ENCODE measurements around the gene APOE. TPM values are rescaled to one million over a fixed set of nuclear protein-coding genes. Genes with fewer than 3 reads are reported as not detected.
A peak's percentile ranks its signal among the peaks of the same experiment; 100 is the strongest.
"Not testable (repeated sequence)": the region's sequence is repeated elsewhere in the genome, so short reads cannot be mapped to it uniquely, and the experiment has no call there.

The APOE gene
- 100 to 1,000 TPM in 1 of 2 donors, 10 to 100 TPM in 1; 77.6 to 216 TPM for total RNA-seq

DNA sequence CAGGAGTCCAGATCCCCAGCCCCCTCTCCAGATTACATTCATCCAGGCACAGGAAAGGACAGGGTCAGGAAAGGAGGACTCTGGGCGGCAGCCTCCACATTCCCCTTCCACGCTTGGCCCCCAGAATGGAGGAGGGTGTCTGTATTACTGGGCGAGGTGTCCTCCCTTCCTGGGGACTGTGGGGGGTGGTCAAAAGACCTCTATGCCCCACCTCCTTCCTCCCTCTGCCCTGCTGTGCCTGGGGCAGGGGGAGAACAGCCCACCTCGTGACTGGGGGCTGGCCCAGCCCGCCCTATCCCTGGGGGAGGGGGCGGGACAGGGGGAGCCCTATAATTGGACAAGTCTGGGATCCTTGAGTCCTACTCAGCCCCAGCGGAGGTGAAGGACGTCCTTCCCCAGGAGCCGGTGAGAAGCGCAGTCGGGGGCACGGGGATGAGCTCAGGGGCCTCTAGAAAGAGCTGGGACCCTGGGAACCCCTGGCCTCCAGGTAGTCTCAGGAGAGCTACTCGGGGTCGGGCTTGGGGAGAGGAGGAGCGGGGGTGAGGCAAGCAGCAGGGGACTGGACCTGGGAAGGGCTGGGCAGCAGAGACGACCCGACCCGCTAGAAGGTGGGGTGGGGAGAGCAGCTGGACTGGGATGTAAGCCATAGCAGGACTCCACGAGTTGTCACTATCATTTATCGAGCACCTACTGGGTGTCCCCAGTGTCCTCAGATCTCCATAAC is at the start of gene APOE:
Gene APOE (plus strand): TSS at position 360 of the 724 bp plus-strand sequence. CDS start 829 bp downstream, outside the sequence.
- intact Hi-C loops (cut with DNase I), result loop anchor here (5.0 kb wide), 1 partner anchor 37 kb away; the partner anchor contains the start of gene APOC4
- no peaks in the 10 kb centered on the region for H3K9me3 ChIP-seq
- H3K27ac ChIP-seq, result no peak within 1 kb of the TSS
- DNase-seq (peak in 1 of 4 donors; percentile 36), ATAC-seq (no peak)
- 5 to 6% methylated on average over 6 to 20 of the region's 20 CpGs for WGBS, 2 donors
- H3K27me3 ChIP-seq, result peaks cover 0 to 11% of the 10 kb centered on the region in 2 donors
- no peak within 1 kb of the TSS for H3K4me3 ChIP-seq
- H3K4me1 ChIP-seq, result peaks cover 29% of the 10 kb centered on the region
- TF ChIP-seq CTCF (IDR thresholded peaks at IDR 0.05), result no peak
- peak in 1 of 3 donors; percentile 38 for TF ChIP-seq POLR2A (IDR thresholded peaks at IDR 0.05)
- H3K36me3 ChIP-seq (replicated peaks in 1 of 2; ENCODE audit: insufficient read depth in 1 of 2, low read depth in 2 of 2), result peaks cover 0 to 2% of the 10 kb centered on the region in 2 donors

GRCh38 chr19:44856421-44857083 is 49.0 kb upstream of the APOE start:
- Histone ChIP-seq H3K4me3 (no peak overlapping the region), H3K36me3 (replicated peaks in 1 of 2; ENCODE audit: insufficient read depth in 1 of 2, low read depth in 2 of 2) (no peaks in the 10 kb centered on the region), H3K9me3 (no peaks in the 10 kb centered on the region), H3K4me1 (peaks cover 44% of the 10 kb centered on the region), H3K27ac (peak overlapping the region; percentile 30 to 74 (median 65)), H3K27me3 (no peaks in the 10 kb centered on the region)
- 32 to 40% methylated on average over 8 to 10 of the region's 10 CpGs for WGBS, 2 donors
- intact Hi-C loops (cut with DNase I), result no loop called here
- DNase-seq, result peak; percentile 48 to 70 (median 55)
- peak; percentile 72 for ATAC-seq
- TF ChIP-seq CTCF (IDR thresholded peaks at IDR 0.05) (no peak), POLR2A (IDR thresholded peaks at IDR 0.05) (no peak)

DNA sequence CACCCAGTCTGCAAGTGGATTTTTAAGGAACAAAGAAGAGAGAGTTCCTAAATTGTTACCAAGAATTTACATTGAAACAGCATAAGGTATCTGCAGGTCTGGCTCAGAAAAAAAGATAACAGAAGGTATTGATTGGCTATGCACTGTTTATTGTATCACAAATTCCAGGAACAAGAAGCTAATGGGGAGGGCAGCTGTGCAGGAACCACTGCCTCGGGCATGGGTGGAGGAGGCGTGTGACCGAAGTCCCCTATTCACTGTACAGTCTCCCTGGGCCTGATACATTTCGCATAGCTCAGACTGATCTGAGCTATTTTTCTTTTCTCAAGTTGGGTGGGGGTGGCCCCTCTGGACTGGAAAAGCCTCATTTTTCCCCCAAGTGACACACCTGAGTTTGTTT is 47.8 kb upstream of the APOE start:
- no peaks in the 10 kb centered on the region for H3K27me3 ChIP-seq
- DNase-seq (peak in 3 of 4 donors; percentile 45 to 64 (median 48)), ATAC-seq (peak; percentile 77)
- TF ChIP-seq POLR2A (IDR thresholded peaks at IDR 0.05) (no peak), CTCF (IDR thresholded peaks at IDR 0.05) (no peak)
- H3K36me3 ChIP-seq (replicated peaks in 1 of 2; ENCODE audit: insufficient read depth in 1 of 2, low read depth in 2 of 2), result no peaks in the 10 kb centered on the region
- peak overlapping the region in 3 of 4 donors; percentile 27 to 72 (median 58) for H3K27ac ChIP-seq
- H3K4me1 ChIP-seq, result peaks cover 44% of the 10 kb centered on the region
- no peak overlapping the region for H3K4me3 ChIP-seq
- intact Hi-C loops (cut with DNase I), result no loop called here
- H3K9me3 ChIP-seq, result no peaks in the 10 kb centered on the region
- 45 to 53% methylated on average over 4 of the region's 4 CpGs for WGBS, 2 donors

DNA sequence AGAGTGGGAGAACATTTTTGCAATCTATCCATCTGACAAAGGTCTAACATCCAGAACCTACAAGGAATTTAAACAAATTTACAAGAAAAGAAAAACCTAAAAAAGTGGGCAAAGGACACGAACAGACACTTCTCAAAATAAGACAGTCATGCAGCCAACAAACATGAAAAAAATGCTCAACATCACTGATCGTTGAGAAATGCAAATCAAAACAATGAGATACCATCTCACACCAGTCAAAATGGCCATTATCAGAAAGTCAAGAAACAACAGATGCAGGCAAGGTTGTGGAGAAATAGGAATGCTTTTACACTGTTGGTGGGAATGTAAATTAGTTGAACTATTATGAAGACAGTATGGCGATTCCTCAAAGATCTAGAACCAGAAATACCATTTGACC is 44.0 kb upstream of the APOE start:
- H3K4me1 ChIP-seq, result peaks cover 32% of the 10 kb centered on the region
- H3K36me3 ChIP-seq (replicated peaks in 1 of 2; ENCODE audit: insufficient read depth in 1 of 2, low read depth in 2 of 2); H3K27ac ChIP-seq; intact Hi-C loops (cut with DNase I); H3K9me3 ChIP-seq; H3K4me3 ChIP-seq; ATAC-seq; DNase-seq; H3K27me3 ChIP-seq: not testable (repeated sequence)
- WGBS, 2 donors, result 68 to 77% methylated on average over 3 of the region's 3 CpGs

DNA sequence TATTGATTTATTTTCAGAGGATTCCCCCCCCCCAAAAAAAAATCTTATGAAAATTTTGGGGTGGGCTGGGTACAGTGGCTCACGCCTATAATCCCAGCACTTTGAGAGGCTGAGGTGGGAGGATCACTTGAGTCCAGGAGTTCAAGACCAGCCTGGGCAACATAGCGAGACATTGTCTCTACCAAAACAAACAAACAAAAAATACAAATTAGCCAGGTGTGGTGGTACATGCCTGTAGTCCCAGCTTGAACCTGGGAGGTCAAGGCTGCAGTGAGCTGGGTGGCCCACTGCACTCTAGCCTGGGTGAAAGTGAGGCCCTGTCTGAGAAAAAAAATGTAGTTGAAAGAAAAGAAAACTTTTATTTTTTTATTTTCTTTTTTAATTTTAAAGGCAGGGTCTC is 41.6 kb upstream of the APOE start:
- Histone ChIP-seq H3K4me3 (no peak overlapping the region), H3K27me3 (no peaks in the 10 kb centered on the region), H3K27ac (no peak overlapping the region), H3K4me1 (peaks cover 8% of the 10 kb centered on the region), H3K9me3 (no peaks in the 10 kb centered on the region), H3K36me3 (replicated peaks in 1 of 2; ENCODE audit: insufficient read depth in 1 of 2, low read depth in 2 of 2) (peaks cover 0 to 2% of the 10 kb centered on the region in 2 donors)
- intact Hi-C loops (cut with DNase I), result no loop called here
- DNase-seq (no peak), ATAC-seq (no peak)
- TF ChIP-seq POLR2A (IDR thresholded peaks at IDR 0.05), result no peak
- TF ChIP-seq CTCF (IDR thresholded peaks at IDR 0.05), result no peak
- 92 to 94% methylated on average over 2 of the region's 2 CpGs for WGBS, 2 donors

Data from body of pancreas (tissue), 4 donors.